Heart left ventricle (tissue), 16 donors: ENCODE results near the gene TOMM6. TPM values are rescaled to one million over a fixed set of nuclear protein-coding genes. Genes with fewer than 3 reads are reported as not detected.
A peak's percentile ranks its signal among the peaks of the same experiment; 100 is the strongest.

Experiments used
- ATAC-seq, 4 donors: fragments of 200-7000 bp; cut with Tn5 transposase; one replicate each; pipeline ENCODE4 v1.9.1; 2020 to 2022; ENCODE audit warnings: moderate library complexity in 4 of 4, mild to moderate bottlenecking in 3 of 4, moderate number of reproducible peaks in 1 of 4
- DNase-seq, 5 donors: peaks; one replicate each; pipeline ENCODE4 v3.0.0-alpha.2; 2020
- H3K27ac ChIP-seq, 12 donors: fragments of 200-600 bp; sonication (generic) in 4 of 12; one replicate each; pipeline versions ENCODE4 v1.5.0 to v1.8.0; 2016 to 2022; ENCODE audit warnings: mild to moderate bottlenecking in 2 of 12
- H3K27me3 ChIP-seq, 9 donors: fragments of 200-600 bp; sonication (generic) in 2 of 9; one replicate each; pipeline versions ENCODE4 v1.5.1 to v1.8.0; 2016 to 2022; ENCODE audit warnings: mild to moderate bottlenecking in 3 of 9
- H3K36me3 ChIP-seq, 9 donors: fragments of 200-600 bp; sonication (generic) in 2 of 9; one replicate each; pipeline versions ENCODE4 v1.5.0 to v1.8.0; 2018 to 2022; ENCODE audit warnings: mild to moderate bottlenecking in 2 of 9
- H3K4me1 ChIP-seq, 12 donors: fragments of 200-600 bp; sonication (generic) in 4 of 12; one replicate each; pipeline versions ENCODE4 v1.5.0 to v1.8.0; 2016 to 2022; ENCODE audit warnings: mild to moderate bottlenecking in 3 of 12
- H3K4me3 ChIP-seq, 12 donors: fragments of 200-600 bp; sonication (generic) in 4 of 12; one replicate each; pipeline versions ENCODE4 v1.5.0 to v1.8.0; 2017 to 2022; ENCODE audit warnings: mild to moderate bottlenecking in 9 of 12, moderate library complexity in 4 of 12
- H3K9me3 ChIP-seq, 12 donors: fragments of 200-600 bp; sonication (generic) in 4 of 12; one replicate each; pipeline versions ENCODE4 v1.5.0 to v1.8.0; 2016 to 2022; ENCODE audit warnings: mild to moderate bottlenecking in 1 of 12
- CTCF ChIP-seq, 12 donors: fragments of 200-600 bp; sonication (generic) in 4 of 12; IDR thresholded peaks; one replicate each; pipeline versions ENCODE4 v1.5.0 to v1.8.0; 2018 to 2022; ENCODE audit warnings: antibody characterized with exemption in 12 of 12, mild to moderate bottlenecking in 5 of 12
- POLR2A ChIP-seq, 2 donors: fragments of 450-650 bp; IDR thresholded peaks; one replicate each; pipeline ENCODE4 v1.6.1; 2017; ENCODE audit warnings: antibody characterized with exemption in 2 of 2, mild to moderate bottlenecking in 2 of 2, moderate library complexity in 2 of 2
- WGBS, 4 donors: extraction: QIAGEN DNeasy Blood & Tissue Kit in 2 of 4; methylation state at CpG; one replicate each; pipeline versions ENCODE4 v1.1.5 to v1.1.7; 2013 to 2018; 5-methylcytosine and 5-hydroxymethylcytosine counted together
- intact Hi-C, 10 donors: fragments of 100-400 bp; cut with DNase I; formaldehyde crosslinking; loops; one replicate each; pipeline versions ENCODE4 v1.11.1 to v1.14.2; 2022
- polyA plus RNA-seq, 2 donors: library from polyadenylated mRNA; stranded (reverse); fragments of 200-250 nt; gene quantifications; one replicate each; pipeline ENCODE4 v1.2.3, GENCODE V29; 2013
- total RNA-seq, 9 donors: library from RNA; depleted of rRNA in 2 of 9; stranded (reverse); fragments of >200 nt in 2 of 9; fragmentation: NEBNext Ultra II Directional in 3 of 9; extraction: Animal tissue kit (Norgen Biotek cat#: 25700) in 3 of 9; gene quantifications; one replicate each; pipeline versions ENCODE4 v1.1.0 to v1.2.4, GENCODE V29; 2016 to 2023
- donor health status: ischemic (EF 13 %, LVEDD 7.1; RV severe dilation, severe dysfunction).
- donor health status: healthy with polysubstance abuse.
- donor health status: DM: no; HTN: yes; CAD: no.
- donor health status: DM: no; HTN: no; CAD: no.
- donor health status: ischemic (EF 25% LVEDD 6.9; RV normal size, moderate dysfunction).
- donor health status: ischemic (EF 25% LVEDD 5.7; RV mildly dilated, moderate dysfunction).
- donor health status: healthy.
- donor health status: DM: yes; HTN: yes; CAD: no.
- donor health status: ischemic (EF 35%, LVEDD 5.7; RV mildly dilated, moderate dysfunction).
- donor health status: nonischemic (EF 11% LVEDD 7.7; RV severe dilation, severe dysfunction).
- donor health status: DM: yes; HTN: yes; CAD: no.
- donor health status: PGD.
- donor health status: ischemic (EF 29% LVEDD 5.4; RV normal size, mild dysfunction).
- donor health status: nonischemic (EF 23%, LVEDD 6.1; RV moderate dilation, normal function).

Gene TOMM6
- total and polyA plus RNA-seq, 11 donors = 158 to 277 (median 182) TPM

GRCh38 chr6:41755895-41756294, 31.6 kb upstream of the TOMM6 start:
- DNase-seq (no peak), ATAC-seq (no peak)
- no peak overlapping the region for H3K4me3 ChIP-seq
- TF ChIP-seq CTCF (IDR thresholded peaks at IDR 0.05) (no peak), POLR2A (IDR thresholded peaks at IDR 0.05) (no peak)
- intact Hi-C loops = no loop called here
- 80 to 85% (median 83%) methylated on average over 3 to 4 of the region's 4 CpGs for WGBS, 4 donors
- H3K4me1 ChIP-seq = no peaks in the 10 kb centered on the region
- no peaks in the 10 kb centered on the region for H3K9me3 ChIP-seq
- H3K27me3 ChIP-seq = no peaks in the 10 kb centered on the region
- no peaks in the 10 kb centered on the region for H3K36me3 ChIP-seq
- no peak overlapping the region for H3K27ac ChIP-seq

- 64 to 72% (median 66%) methylated on average over 12 to 13 of the region's 13 CpGs for WGBS, 4 donors
- TF ChIP-seq POLR2A (IDR thresholded peaks at IDR 0.05) (no peak), CTCF (IDR thresholded peaks at IDR 0.05) (no peak)
- no peaks in the 10 kb centered on the region for H3K27me3 ChIP-seq
- no peak overlapping the region for H3K27ac ChIP-seq
- H3K9me3 ChIP-seq = no peaks in the 10 kb centered on the region
- DNase-seq = peak in 1 of 5 donors; percentile 35
- no peaks in the 10 kb centered on the region for H3K36me3 ChIP-seq
- no peaks in the 10 kb centered on the region for H3K4me1 ChIP-seq
- H3K4me3 ChIP-seq = no peak overlapping the region
- intact Hi-C loops = no loop called here
- no peak for ATAC-seq
Observed at GRCh38 chr6:41756354-41756753, 31.1 kb upstream of the TOMM6 start.

- Histone ChIP-seq H3K27me3 (no peaks in the 10 kb centered on the region), H3K36me3 (no peaks in the 10 kb centered on the region), H3K9me3 (no peaks in the 10 kb centered on the region), H3K27ac (no peak overlapping the region), H3K4me3 (no peak overlapping the region), H3K4me1 (no peaks in the 10 kb centered on the region)
- intact Hi-C loops = no loop called here
- TF ChIP-seq CTCF (IDR thresholded peaks at IDR 0.05) = no peak
- WGBS, 4 donors = 88 to 95% (median 93%) methylated on average over 5 to 6 of the region's 6 CpGs
- no peak for ATAC-seq
- DNase-seq = no peak
Observed at GRCh38 chr6:41757271-41757670, 30.2 kb upstream of the TOMM6 start.

- 63 to 74% (median 69%) methylated on average over 6 to 8 of the region's 8 CpGs for WGBS, 4 donors
- no peaks in the 10 kb centered on the region for H3K36me3 ChIP-seq
- intact Hi-C loops = no loop called here
- H3K27ac ChIP-seq = no peak overlapping the region
- peak in 1 of 5 donors; percentile 10 for DNase-seq
- H3K27me3 ChIP-seq = no peaks in the 10 kb centered on the region
- H3K9me3 ChIP-seq = no peaks in the 10 kb centered on the region
- no peak for ATAC-seq
- TF ChIP-seq POLR2A (IDR thresholded peaks at IDR 0.05) = no peak
- TF ChIP-seq CTCF (IDR thresholded peaks at IDR 0.05) = no peak
- no peak overlapping the region for H3K4me3 ChIP-seq
- no peaks in the 10 kb centered on the region for H3K4me1 ChIP-seq
Observed at GRCh38 chr6:41757931-41758640, 29.4 kb upstream of the TOMM6 start.
